Inflammatory macrophage treated with lipopolysaccharide for 4 hours (primary cell): ENCODE data around the gene GRXCR2.
A peak's percentile ranks its signal among the peaks of the same experiment; 100 is the strongest.

Source experiments
- DNase-seq: peaks from one replicate; pipeline ENCODE4 v3.0.0-alpha.2; 2020

Gene GRXCR2

GRCh38 chr5:145834917-145835847, 37.6 kb downstream of the GRXCR2 start, which contains the start of gene PRELID2:
Gene PRELID2, minus strand, starts transcription at chr5:145835342. Its CDS starts 91 bp downstream, at chr5:145835251.
- DNase-seq = peak; percentile 88

- DNase-seq = no peak
Measured at GRCh38 chr5:145834554-145834916, 38.3 kb downstream of the GRXCR2 start.

DNA sequence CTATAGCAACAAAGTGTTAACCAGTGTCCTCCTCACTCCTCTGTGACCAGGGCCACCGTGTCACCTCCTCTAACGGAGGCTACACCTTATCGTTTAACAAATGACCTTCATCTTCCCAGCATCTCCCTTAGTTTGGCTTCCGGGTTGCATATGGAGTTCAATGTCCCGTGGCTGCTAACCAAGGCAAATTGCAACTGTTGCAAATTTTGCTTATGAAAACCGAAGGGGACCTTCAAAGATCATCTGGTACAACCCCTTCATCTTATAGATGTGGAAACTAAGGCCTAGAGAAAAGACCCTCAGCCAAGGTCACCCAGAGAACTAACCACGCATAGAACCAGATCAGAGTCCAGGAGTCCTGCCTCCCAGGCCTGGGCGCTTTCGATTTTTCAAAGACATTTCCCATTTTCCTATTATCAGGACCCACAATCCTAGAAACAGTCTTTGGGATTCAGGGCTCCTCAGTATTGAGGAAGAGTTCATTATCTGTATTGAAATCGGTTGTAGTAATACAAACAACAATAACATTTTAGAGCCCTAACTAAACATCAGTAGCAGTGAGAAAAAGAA, 39.1 kb downstream of the GRXCR2 start:
- DNase-seq = no peak

DNA sequence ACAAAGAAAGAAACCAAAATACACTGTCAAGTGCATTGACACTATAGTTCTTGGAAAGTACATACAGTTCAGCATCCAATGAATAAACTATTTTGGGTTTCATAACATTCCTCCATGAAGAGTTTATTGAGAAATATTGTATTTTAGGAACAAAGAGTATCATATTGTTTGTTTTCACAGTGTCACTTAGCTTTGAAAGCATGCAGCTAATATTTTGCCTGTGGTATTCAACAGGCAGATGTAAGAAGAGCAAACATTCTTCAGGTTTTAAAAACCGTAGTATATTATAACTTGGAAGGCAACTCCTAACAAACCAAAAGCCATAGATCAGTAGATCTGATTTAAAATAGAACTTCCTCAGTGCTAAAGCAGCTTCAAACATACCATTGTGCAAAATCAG, 42.2 kb downstream of the GRXCR2 start:
- DNase-seq = peak; percentile 24

DNA sequence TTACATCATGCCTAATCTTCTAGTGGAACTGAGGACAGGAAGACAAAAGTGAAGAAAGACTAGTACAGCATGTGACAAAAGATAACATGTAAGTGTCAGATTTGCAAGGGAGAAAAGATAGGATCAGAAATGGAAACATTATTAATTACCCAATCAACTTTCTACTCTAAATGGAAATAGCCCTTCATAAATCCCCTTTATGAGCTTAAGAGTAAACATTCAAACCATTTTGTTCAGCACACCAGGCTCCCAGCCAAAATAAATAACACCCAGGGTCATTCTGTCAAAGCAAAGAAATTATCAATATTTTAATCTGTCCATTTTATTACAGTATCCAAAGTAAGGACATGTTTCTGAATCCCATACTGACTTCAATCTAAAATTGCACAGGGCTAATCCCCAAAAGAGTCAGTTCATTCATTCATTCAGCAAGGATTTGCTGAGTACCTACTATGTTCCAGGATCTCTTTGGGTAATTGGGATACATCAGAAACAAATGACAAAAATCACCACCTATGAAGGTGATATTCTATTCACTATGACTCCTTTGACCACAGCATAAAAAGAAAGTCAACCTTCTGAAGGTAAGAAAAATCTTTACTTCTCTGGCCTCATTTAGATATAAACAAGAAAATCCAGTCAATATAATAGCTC, 43.0 kb downstream of the GRXCR2 start:
- DNase-seq = no peak

- DNase-seq = no peak
Measured at GRCh38 chr5:145826895-145827674, 45.7 kb downstream of the GRXCR2 start.

- peak; percentile 59 for DNase-seq
Measured at GRCh38 chr5:145825751-145826180, 47.0 kb downstream of the GRXCR2 start.

DNA sequence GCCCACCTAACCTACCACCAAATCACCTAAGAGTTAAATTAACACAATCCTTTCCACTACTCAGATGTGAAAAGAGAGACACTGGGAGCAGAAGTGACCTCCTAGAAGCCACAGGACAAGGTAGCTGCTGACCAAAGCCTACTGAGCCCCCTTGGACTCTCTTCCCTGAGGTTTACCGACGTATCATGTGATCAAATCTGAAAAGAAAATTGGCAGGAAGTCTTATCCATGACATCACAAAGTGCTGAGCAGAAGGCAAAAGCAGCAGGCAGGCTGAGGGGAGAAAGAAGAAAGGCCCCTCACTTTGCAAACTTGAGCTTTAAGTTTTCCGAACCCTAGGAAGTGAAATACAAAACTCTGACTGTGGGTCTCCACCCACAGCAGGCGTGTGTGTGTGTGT, 48.8 kb downstream of the GRXCR2 start:
- no peak for DNase-seq

- DNase-seq = no peak
Measured at GRCh38 chr5:145818604-145819003, 54.2 kb downstream of the GRXCR2 start.

GRCh38 chr5:145812877-145813276, 59.9 kb downstream of the GRXCR2 start:
- no peak for DNase-seq

- DNase-seq = no peak
Measured at GRCh38 chr5:145811834-145812625, 60.8 kb downstream of the GRXCR2 start.
